GM19397 (cell line): ENCODE results near the gene NIM1K.
"Not testable (repeated sequence)": the region's sequence is repeated elsewhere in the genome, so short reads cannot be mapped to it uniquely, and the experiment has no call there.

Experiments used
- ATAC-seq: cut with Tn5 transposase; IDR thresholded peaks from one replicate; pipeline ENCODE4 v1.9.1; 2021; ENCODE audit warnings: mild to moderate bottlenecking, moderate library complexity; ENCODE audit not compliant: unreplicated experiment

NIM1K gene

GRCh38 chr5:43183101-43183500 is 8.9 kb upstream of the NIM1K start:
- not testable (repeated sequence) for ATAC-seq

GRCh38 chr5:43190755-43191603 is 1.0 kb upstream of the NIM1K start:
- ATAC-seq, result no peak

GRCh38 chr5:43192558-43193180 is 644 bp downstream of the NIM1K start:
- ATAC-seq, result peak; percentile 24

- no peak for ATAC-seq
Measured at GRCh38 chr5:43193181-43193893, 1.3 kb downstream of the NIM1K start.

- no peak for ATAC-seq
Measured at GRCh38 chr5:43193894-43194265, 1.9 kb downstream of the NIM1K start.

- ATAC-seq, result no peak
Measured at GRCh38 chr5:43195670-43196265, 3.7 kb downstream of the NIM1K start.

- ATAC-seq, result no peak
Measured at GRCh38 chr5:43197535-43197934, 5.5 kb downstream of the NIM1K start.

GRCh38 chr5:43201442-43201841 is 9.4 kb downstream of the NIM1K start:
- ATAC-seq, result not testable (repeated sequence)

- no peak for ATAC-seq
Measured at GRCh38 chr5:43202380-43202779, 10.4 kb downstream of the NIM1K start.

- ATAC-seq, result no peak
Measured at GRCh38 chr5:43203373-43203772, 11.3 kb downstream of the NIM1K start.

- ATAC-seq, result no peak
Measured at GRCh38 chr5:43204958-43205357, 12.9 kb downstream of the NIM1K start.

- no peak for ATAC-seq
Measured at GRCh38 chr5:43207601-43208000, 15.6 kb downstream of the NIM1K start.

GRCh38 chr5:43208658-43209057 is 16.6 kb downstream of the NIM1K start:
- no peak for ATAC-seq

GRCh38 chr5:43209060-43209459 is 17.0 kb downstream of the NIM1K start:
- ATAC-seq, result no peak

GRCh38 chr5:43209833-43210232 is 17.8 kb downstream of the NIM1K start:
- no peak for ATAC-seq

- no peak for ATAC-seq
Measured at GRCh38 chr5:43210570-43210969, 18.5 kb downstream of the NIM1K start.

- no peak for ATAC-seq
Measured at GRCh38 chr5:43213951-43214350, 21.9 kb downstream of the NIM1K start.

- no peak for ATAC-seq
Measured at GRCh38 chr5:43215073-43215631, 23.1 kb downstream of the NIM1K start.

- ATAC-seq, result no peak
Measured at GRCh38 chr5:43216941-43217340, 24.9 kb downstream of the NIM1K start.

- ATAC-seq, result no peak
Measured at GRCh38 chr5:43219120-43219519, 27.1 kb downstream of the NIM1K start.

GRCh38 chr5:43221502-43221901 is 29.5 kb downstream of the NIM1K start:
- no peak for ATAC-seq
